MM.1S (cell line): Measurements from ENCODE around the gene C18orf63.
A peak's percentile ranks its signal among the peaks of the same experiment; 100 is the strongest.

Source experiments
- DNase-seq: peaks from one replicate; pipeline ENCODE4 v3.0.0-alpha.2; 2015
- H2AFZ ChIP-seq: fragments of 300-600 bp; sonication (generic); 2 replicates; pipeline ENCODE4 v1.6.0; 2016; ENCODE audit warnings: antibody characterized with exemption, low read length
- H3F3A ChIP-seq: fragments of 300-600 bp; sonication (generic); 2 replicates; pipeline ENCODE4 v1.6.1; 2016; ENCODE audit warnings: mild to moderate bottlenecking, antibody characterized with exemption, low read length, moderate library complexity, mixed read lengths; ENCODE audit not compliant: insufficient read depth
- H3K27ac ChIP-seq: fragments of 300-600 bp; sonication (generic); 2 replicates; pipeline ENCODE4 v1.5.1; 2016; ENCODE audit warnings: mild to moderate bottlenecking, low read length
- H3K27me3 ChIP-seq: fragments of 300-600 bp; sonication (generic); replicated peaks from 2 replicates; pipeline ENCODE4 v1.6.0; 2016; ENCODE audit warnings: low read length; ENCODE audit not compliant: insufficient read depth
- H3K36me3 ChIP-seq: fragments of 300-600 bp; sonication (generic); replicated peaks from 2 replicates; pipeline ENCODE4 v1.6.1; 2016; ENCODE audit warnings: mild to moderate bottlenecking, low read length, mixed read lengths; ENCODE audit not compliant: insufficient read depth
- H3K4me1 ChIP-seq: fragments of 300-600 bp; sonication (generic); 2 replicates; pipeline ENCODE4 v1.6.1; 2016; ENCODE audit warnings: low read length, mixed read lengths
- H3K4me2 ChIP-seq: fragments of 300-600 bp; sonication (generic); 2 replicates; pipeline ENCODE4 v1.6.0; 2016; ENCODE audit warnings: low read depth, low read length
- H3K4me3 ChIP-seq: fragments of 300-600 bp; sonication (generic); 2 replicates; pipeline ENCODE4 v1.5.1; 2016; ENCODE audit warnings: low read length, mixed read lengths
- H3K79me2 ChIP-seq: fragments of 300-600 bp; sonication (generic); 2 replicates; pipeline ENCODE4 v1.6.1; 2016; ENCODE audit warnings: mixed run types, low read length, mixed read lengths
- H3K9ac ChIP-seq: fragments of 300-600 bp; sonication (generic); 2 replicates; pipeline ENCODE4 v1.6.1; 2016; ENCODE audit warnings: low read length, mixed read lengths
- H3K9me2 ChIP-seq: fragments of 300-600 bp; sonication (generic); replicated peaks from 2 replicates; pipeline ENCODE4 v1.6.1; 2016; ENCODE audit warnings: mild to moderate bottlenecking, low read length, mixed read lengths; ENCODE audit not compliant: insufficient read depth
- H3K9me3 ChIP-seq: fragments of 300-600 bp; sonication (generic); replicated peaks from 2 replicates; pipeline ENCODE4 v1.6.1; 2016; ENCODE audit warnings: mild to moderate bottlenecking, low read length, mixed read lengths; ENCODE audit not compliant: insufficient read depth
- H4K20me1 ChIP-seq: fragments of 300-600 bp; sonication (generic); 2 replicates; pipeline ENCODE4 v1.6.1; 2016; ENCODE audit warnings: mild to moderate bottlenecking, low read length, moderate library complexity, mixed read lengths; ENCODE audit not compliant: insufficient read depth
- EZH2 ChIP-seq: fragments of 300-600 bp; sonication (generic); optimal IDR thresholded peaks from 2 replicates; pipeline ENCODE3; 2017; ENCODE audit warnings: low read depth, mild to moderate bottlenecking, antibody characterized with exemption, low read length, mixed read lengths
- EZH2phosphoT487 ChIP-seq: fragments of 300-600 bp; sonication (generic); IDR thresholded peaks from 2 replicates; pipeline ENCODE4 v1.6.1; 2018; ENCODE audit warnings: antibody characterized with exemption, low read length
- TF ChIP-seq, protein P1 (sequence below): fragments of 300-600 bp; sonication (generic); IDR thresholded peaks from 2 replicates; pipeline ENCODE4 v1.5.1; 2016; ENCODE audit warnings: antibody characterized with exemption, low read length, mixed read lengths

The C18orf63 gene

GRCh38 chr18:74395648-74396154 lies 80.1 kb downstream of the C18orf63 start:
- TF ChIP-seq, protein P1, sequence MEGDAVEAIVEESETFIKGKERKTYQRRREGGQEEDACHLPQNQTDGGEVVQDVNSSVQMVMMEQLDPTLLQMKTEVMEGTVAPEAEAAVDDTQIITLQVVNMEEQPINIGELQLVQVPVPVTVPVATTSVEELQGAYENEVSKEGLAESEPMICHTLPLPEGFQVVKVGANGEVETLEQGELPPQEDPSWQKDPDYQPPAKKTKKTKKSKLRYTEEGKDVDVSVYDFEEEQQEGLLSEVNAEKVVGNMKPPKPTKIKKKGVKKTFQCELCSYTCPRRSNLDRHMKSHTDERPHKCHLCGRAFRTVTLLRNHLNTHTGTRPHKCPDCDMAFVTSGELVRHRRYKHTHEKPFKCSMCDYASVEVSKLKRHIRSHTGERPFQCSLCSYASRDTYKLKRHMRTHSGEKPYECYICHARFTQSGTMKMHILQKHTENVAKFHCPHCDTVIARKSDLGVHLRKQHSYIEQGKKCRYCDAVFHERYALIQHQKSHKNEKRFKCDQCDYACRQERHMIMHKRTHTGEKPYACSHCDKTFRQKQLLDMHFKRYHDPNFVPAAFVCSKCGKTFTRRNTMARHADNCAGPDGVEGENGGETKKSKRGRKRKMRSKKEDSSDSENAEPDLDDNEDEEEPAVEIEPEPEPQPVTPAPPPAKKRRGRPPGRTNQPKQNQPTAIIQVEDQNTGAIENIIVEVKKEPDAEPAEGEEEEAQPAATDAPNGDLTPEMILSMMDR = no peak
- no peak for TF ChIP-seq EZH2
- TF ChIP-seq EZH2phosphoT487 = no peak
- H3K4me2 ChIP-seq = no peak overlapping the region

DNA sequence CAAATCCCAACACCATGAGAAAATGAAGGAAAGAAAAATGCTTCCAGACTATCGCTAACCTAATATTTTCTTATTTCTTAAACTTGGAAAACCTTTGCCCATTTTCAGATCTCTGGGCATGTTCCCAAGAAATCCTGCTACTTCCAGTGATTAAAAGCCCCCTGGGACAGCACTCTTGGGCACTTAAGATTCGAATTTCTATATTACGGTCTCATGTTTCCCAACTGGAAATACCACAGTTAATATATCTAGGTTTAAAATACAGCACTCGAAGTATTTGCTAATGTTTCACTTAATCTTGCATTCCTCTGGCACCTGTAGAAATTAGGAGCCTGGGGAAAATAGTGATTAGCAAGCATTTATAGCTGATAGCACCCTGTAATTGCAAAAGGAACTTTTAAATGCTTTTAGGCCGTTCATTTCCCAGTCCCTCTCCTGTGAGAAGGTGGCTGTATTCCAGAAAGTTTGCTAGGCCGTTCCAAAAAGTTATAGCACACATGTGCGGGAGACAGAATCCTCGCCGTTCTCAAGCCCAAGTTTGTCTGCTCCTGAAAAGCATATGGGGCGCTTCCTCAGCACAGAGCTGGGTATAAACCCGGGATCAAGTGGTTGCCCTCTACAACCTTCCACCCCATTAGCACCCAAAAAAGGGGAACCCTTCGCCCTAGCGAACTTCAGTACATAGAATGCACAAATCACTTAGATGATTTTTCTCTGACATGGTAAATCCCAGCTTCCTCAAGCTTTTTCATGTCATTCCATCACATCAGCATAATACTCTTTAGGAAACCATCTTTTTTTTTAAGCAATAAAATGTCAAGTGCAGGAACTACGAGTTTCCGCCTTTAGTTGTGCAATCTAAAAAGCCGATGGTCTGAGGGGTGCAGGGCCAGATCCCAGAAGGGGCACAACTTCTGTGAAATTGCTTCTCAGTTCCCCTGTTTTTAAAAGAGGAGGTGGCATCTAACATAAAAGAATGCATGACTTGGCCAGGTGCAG lies 80.8 kb downstream of the C18orf63 start:
- no peak overlapping the region for H3K9ac ChIP-seq
- no peaks in the 10 kb centered on the region for H3K9me3 ChIP-seq
- H2AFZ ChIP-seq = no peak overlapping the region
- no peak overlapping the region for H3K4me3 ChIP-seq
- no peak overlapping the region for H3K4me2 ChIP-seq
- no peaks in the 10 kb centered on the region for H3F3A ChIP-seq
- H3K27ac ChIP-seq = no peak overlapping the region
- H3K79me2 ChIP-seq = no peaks in the 10 kb centered on the region
- no peaks in the 10 kb centered on the region for H3K36me3 ChIP-seq
- H3K4me1 ChIP-seq = no peaks in the 10 kb centered on the region
- no peaks in the 10 kb centered on the region for H3K27me3 ChIP-seq
- DNase-seq = no peak
- H4K20me1 ChIP-seq = no peaks in the 10 kb centered on the region
- TF ChIP-seq EZH2phosphoT487 (no peak), EZH2 (no peak)
- TF ChIP-seq, protein P1 = no peak
- no peaks in the 10 kb centered on the region for H3K9me2 ChIP-seq

More at GRCh38 chr18:74395648-74396154, 80.1 kb downstream of the C18orf63 start:
- no peak for DNase-seq
- no peaks in the 10 kb centered on the region for H3K27me3 ChIP-seq
- no peaks in the 10 kb centered on the region for H3K9me3 ChIP-seq
- no peak overlapping the region for H2AFZ ChIP-seq
- H3K9ac ChIP-seq = no peak overlapping the region
- no peak overlapping the region for H3K27ac ChIP-seq
- no peaks in the 10 kb centered on the region for H3K4me1 ChIP-seq
- no peaks in the 10 kb centered on the region for H3K9me2 ChIP-seq
- no peak overlapping the region for H3K4me3 ChIP-seq
- no peaks in the 10 kb centered on the region for H4K20me1 ChIP-seq
- no peaks in the 10 kb centered on the region for H3K79me2 ChIP-seq
- H3K36me3 ChIP-seq = no peaks in the 10 kb centered on the region
- H3F3A ChIP-seq = no peaks in the 10 kb centered on the region

- no peaks in the 10 kb centered on the region for H3K36me3 ChIP-seq
Observed at GRCh38 chr18:74397572-74397971, 81.9 kb downstream of the C18orf63 start.

More at GRCh38 chr18:74397572-74397971, 81.9 kb downstream of the C18orf63 start:
- no peaks in the 10 kb centered on the region for H3F3A ChIP-seq
- H3K4me3 ChIP-seq = no peak overlapping the region
- no peaks in the 10 kb centered on the region for H3K79me2 ChIP-seq
- no peak overlapping the region for H2AFZ ChIP-seq
- H3K9me3 ChIP-seq = no peaks in the 10 kb centered on the region
- H4K20me1 ChIP-seq = no peaks in the 10 kb centered on the region
- H3K27ac ChIP-seq = no peak overlapping the region
- H3K4me2 ChIP-seq = no peak overlapping the region
- no peaks in the 10 kb centered on the region for H3K4me1 ChIP-seq
- no peak overlapping the region for H3K9ac ChIP-seq
- no peak for TF ChIP-seq EZH2
- TF ChIP-seq, protein P1 = peak; percentile 34; the same call in 1 of the 2 replicates
- no peaks in the 10 kb centered on the region for H3K9me2 ChIP-seq
- no peaks in the 10 kb centered on the region for H3K27me3 ChIP-seq
- DNase-seq = no peak
